Endothelial cell of umbilical vein (primary cell): ENCODE results near the gene KRT82. TPM values are rescaled to one million over a fixed set of nuclear protein-coding genes. Genes with fewer than 3 reads are reported as not detected.

ENCODE experiments used
- BruUV-seq: library from RNA; stranded (reverse); fragments of 400-500 nt; replicated peaks from 2 replicates; lab custom pipeline; 2021; lab: Mats Ljungman, UMichigan
- CTCF ChIA-PET: fragments of 300-600, 350-600 bp; sonication (Branson Sonifier 250); formaldehyde crosslinking; loops from one replicate; lab custom pipeline; 2021; ENCODE audit warnings: antibody characterized with exemption, inconsistent platforms; lab: Charles Lee
- POLR2A ChIA-PET: fragments of 300-600, 350-600 bp; sonication (Branson Sonifier 250); formaldehyde crosslinking; loops from one replicate; lab custom pipeline; 2021; ENCODE audit warnings: antibody characterized with exemption, inconsistent platforms; lab: Charles Lee
- DNase-seq: peaks from one replicate; pipeline ENCODE4 v3.0.0-alpha.2; 2011; ENCODE audit warnings: low read depth, low spot score
- FAIRE-seq: peaks from 2 replicates; lab custom pipeline; 2011; peaks lifted over from hg19 to GRCh38; lab: Jason Lieb, UNC
- H2AFZ ChIP-seq: 2 replicates; pipeline ENCODE4 v1.6.0; 2012; ENCODE audit warnings: low read depth, low read length, control low read depth, inconsistent platforms
- H3K27ac ChIP-seq: 2 replicates; pipeline ENCODE4 v1.5.1; 2011; ENCODE audit warnings: low read depth, mild to moderate bottlenecking, control low read depth, low read length, moderate library complexity; ENCODE audit not compliant: insufficient read depth
- H3K27me3 ChIP-seq, 2 experiments: 2 replicates each; pipeline versions ENCODE4 v1.6.0 to v1.6.1; 2011; ENCODE audit warnings: low read length in 2 of 2, mixed read lengths in 1 of 2; ENCODE audit not compliant: control insufficient read depth in 2 of 2, insufficient read depth in 2 of 2
- H3K36me3 ChIP-seq, 2 experiments: 2 replicates in 1 of 2; 3 replicates in 1 of 2; pipeline ENCODE4 v1.5.1; 2011; ENCODE audit warnings: low read length in 2 of 2, mild to moderate bottlenecking in 1 of 2, moderate library complexity in 1 of 2; ENCODE audit not compliant: control insufficient read depth in 2 of 2, insufficient read depth in 2 of 2; ENCODE audit errors: extremely low read depth in 1 of 2
- H3K4me1 ChIP-seq: 3 replicates; pipeline ENCODE4 v1.5.1; 2011; ENCODE audit warnings: mild to moderate bottlenecking, low read length; ENCODE audit not compliant: control insufficient read depth, insufficient read depth; ENCODE audit errors: extremely low read depth
- H3K4me2 ChIP-seq: 2 replicates; pipeline ENCODE4 v1.6.1; 2011; ENCODE audit warnings: low read length, control low read depth, mixed read lengths; ENCODE audit not compliant: insufficient read depth
- H3K4me3 ChIP-seq, 3 experiments: fragments of 200-600 bp in 1 of 3; sonication (generic), shearing (Covaris generic) in 1 of 3; replicated peaks in 1 of 3; 2 replicates each; pipeline ENCODE4 v1.5.1; 2011 to 2016; ENCODE audit warnings: control low read depth in 3 of 3, low read length in 3 of 3, mild to moderate bottlenecking in 2 of 3, inconsistent platforms in 1 of 3, low read depth in 1 of 3, moderate library complexity in 1 of 3; ENCODE audit not compliant: insufficient read depth in 1 of 3
- H3K79me2 ChIP-seq: 2 replicates; pipeline ENCODE4 v1.6.0; 2012; ENCODE audit warnings: low read length, inconsistent platforms; ENCODE audit not compliant: control insufficient read depth, insufficient read depth
- H3K9ac ChIP-seq: replicated peaks from 2 replicates; pipeline ENCODE3; 2011; ENCODE audit warnings: low read length, control low read depth; ENCODE audit not compliant: insufficient read depth; ENCODE audit errors: extremely low read depth
- H3K9me1 ChIP-seq: replicated peaks from 3 replicates; pipeline ENCODE4 v1.6.0; 2011; ENCODE audit warnings: mild to moderate bottlenecking, low read length; ENCODE audit not compliant: control insufficient read depth, insufficient read depth; ENCODE audit errors: extremely low read depth
- H3K9me3 ChIP-seq: replicated peaks from 2 replicates; pipeline ENCODE4 v1.5.1; 2012; ENCODE audit warnings: low read length, inconsistent platforms; ENCODE audit not compliant: control insufficient read depth, insufficient read depth
- H4K20me1 ChIP-seq: replicated peaks from 2 replicates; pipeline ENCODE3; 2011; ENCODE audit warnings: mild to moderate bottlenecking, low read length; ENCODE audit not compliant: control insufficient read depth, insufficient read depth; ENCODE audit errors: extremely low read depth
- EZH2 ChIP-seq: IDR thresholded peaks from 2 replicates; pipeline ENCODE4 v1.6.1; 2012; ENCODE audit warnings: borderline replicate concordance, low read depth, mild to moderate bottlenecking, moderate library complexity, low read length, inconsistent platforms; ENCODE audit not compliant: severe bottlenecking
- FOS ChIP-seq: IDR thresholded peaks from 2 replicates; pipeline ENCODE4 v1.6.1; 2011; ENCODE audit warnings: mild to moderate bottlenecking, low read length, moderate library complexity, borderline replicate concordance; ENCODE audit not compliant: insufficient read depth
- GATA2 ChIP-seq: IDR thresholded peaks from 2 replicates; pipeline ENCODE4 v1.7.0; 2011; ENCODE audit warnings: low read depth, mild to moderate bottlenecking, moderate library complexity, mixed read lengths, low read length; ENCODE audit not compliant: insufficient read length, insufficient read depth
- JUN ChIP-seq: IDR thresholded peaks from 2 replicates; pipeline ENCODE4 v1.6.1; 2011; ENCODE audit warnings: borderline replicate concordance, low read depth; ENCODE audit not compliant: insufficient read length, insufficient read depth
- MYC ChIP-seq: IDR thresholded peaks from one replicate; pipeline ENCODE4 v1.6.1; 2011; ENCODE audit warnings: mild to moderate bottlenecking, low read depth, low read length
- POLR2A ChIP-seq: IDR thresholded peaks from 2 replicates; pipeline ENCODE4 v1.6.1; 2012; ENCODE audit warnings: low read depth, mild to moderate bottlenecking, control low read depth, low read length
- POLR2AphosphoS5 ChIP-seq: IDR thresholded peaks from 2 replicates; pipeline ENCODE4 v1.6.1; 2012; ENCODE audit warnings: low read depth, mild to moderate bottlenecking, control low read depth, low read length, moderate library complexity; ENCODE audit not compliant: insufficient read depth
- dilution Hi-C: fragments of 300-500 bp; cut with MboI; formaldehyde crosslinking; loops from one replicate; pipeline ENCODE4 v1.15.0; 2019; ENCODE audit warnings: low sequenced_read_pairs; ENCODE audit not compliant: extremely low pct_ligation_motif_present
- intact Hi-C: fragments of 100-400 bp; cut with micrococcal nuclease; formaldehyde crosslinking; loops from one replicate; pipeline ENCODE4 v1.10.0; 2022
- polyA plus RNA-seq, 4 experiments: library from polyadenylated mRNA; depleted of rRNA in 3 of 4; stranded (reverse) in 3 of 4; unstranded in 1 of 4; fragments of >200 nt; gene quantifications; 2 replicates each; pipeline versions ENCODE4 v1.2.1 to v1.2.3, GENCODE V29; 2011 to 2012; ENCODE audit warnings: missing spikeins in 1 of 4
- total RNA-seq: library from RNA; stranded (reverse); gene quantifications from 2 replicates; pipeline ENCODE4 v1.2.3, GENCODE V29; 2021
- TF ChIP-seq, protein P1 (sequence below), 2 donors: IDR thresholded peaks; 1 replicate in 1 of 2; 2 replicates in 1 of 2; pipeline ENCODE4 v1.5.1; 2011; ENCODE audit warnings: low read length in 2 of 2, mild to moderate bottlenecking in 2 of 2, moderate library complexity in 2 of 2, control low read depth in 1 of 2, inconsistent platforms in 1 of 2, low read depth in 1 of 2; ENCODE audit not compliant: insufficient read depth in 1 of 2; ENCODE audit errors: extremely low read depth in 1 of 2
- TF ChIP-seq, protein P2 (sequence below): IDR thresholded peaks from 2 replicates; pipeline ENCODE4 v1.6.1; 2011; ENCODE audit not compliant: insufficient read depth, insufficient read length

KRT82 gene
- total and polyA plus RNA-seq, 2 donors (not counting 3 experiments of a cell fraction or from before 2014, with no cell fraction given): not detected

GRCh38 chr12:52414936-52415335 is 8.8 kb upstream of the KRT82 start:
- FAIRE-seq (no peak), DNase-seq (no peak)
- Histone ChIP-seq H3K36me3 (no peaks in the 10 kb centered on the region), H2AFZ (no peak overlapping the region), H3K9ac (no peak overlapping the region), H4K20me1 (no peaks in the 10 kb centered on the region), H3K9me1 (no peaks in the 10 kb centered on the region), H3K27ac (no peak overlapping the region), H3K9me3 (no peaks in the 10 kb centered on the region), H3K79me2 (no peaks in the 10 kb centered on the region), H3K4me2 (no peak overlapping the region), H3K4me1 (no peaks in the 10 kb centered on the region), H3K4me3 (no peak overlapping the region), H3K27me3 (peaks cover 0 to 3% of the 10 kb centered on the region in 2 experiments)
- TF ChIP-seq, protein P1, sequence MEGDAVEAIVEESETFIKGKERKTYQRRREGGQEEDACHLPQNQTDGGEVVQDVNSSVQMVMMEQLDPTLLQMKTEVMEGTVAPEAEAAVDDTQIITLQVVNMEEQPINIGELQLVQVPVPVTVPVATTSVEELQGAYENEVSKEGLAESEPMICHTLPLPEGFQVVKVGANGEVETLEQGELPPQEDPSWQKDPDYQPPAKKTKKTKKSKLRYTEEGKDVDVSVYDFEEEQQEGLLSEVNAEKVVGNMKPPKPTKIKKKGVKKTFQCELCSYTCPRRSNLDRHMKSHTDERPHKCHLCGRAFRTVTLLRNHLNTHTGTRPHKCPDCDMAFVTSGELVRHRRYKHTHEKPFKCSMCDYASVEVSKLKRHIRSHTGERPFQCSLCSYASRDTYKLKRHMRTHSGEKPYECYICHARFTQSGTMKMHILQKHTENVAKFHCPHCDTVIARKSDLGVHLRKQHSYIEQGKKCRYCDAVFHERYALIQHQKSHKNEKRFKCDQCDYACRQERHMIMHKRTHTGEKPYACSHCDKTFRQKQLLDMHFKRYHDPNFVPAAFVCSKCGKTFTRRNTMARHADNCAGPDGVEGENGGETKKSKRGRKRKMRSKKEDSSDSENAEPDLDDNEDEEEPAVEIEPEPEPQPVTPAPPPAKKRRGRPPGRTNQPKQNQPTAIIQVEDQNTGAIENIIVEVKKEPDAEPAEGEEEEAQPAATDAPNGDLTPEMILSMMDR (IDR thresholded peaks at IDR 0.05; ENCODE audit: extremely low read depth in 1 of 2, insufficient read depth in 1 of 2, low read depth in 1 of 2, low read length in 2 of 2): no peak
- TF ChIP-seq EZH2 (no peak), MYC (no peak), POLR2A (no peak), POLR2AphosphoS5 (no peak), JUN (no peak), GATA2 (no peak), FOS (no peak)
- TF ChIP-seq, protein P2, sequence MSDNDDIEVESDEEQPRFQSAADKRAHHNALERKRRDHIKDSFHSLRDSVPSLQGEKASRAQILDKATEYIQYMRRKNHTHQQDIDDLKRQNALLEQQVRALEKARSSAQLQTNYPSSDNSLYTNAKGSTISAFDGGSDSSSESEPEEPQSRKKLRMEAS: no peak
- ChIA-PET CTCF (no interaction called here), POLR2A (no interaction called here)
- BruUV-seq: no TSS peak
- dilution Hi-C loops (no loop called here), intact Hi-C loops (no loop called here)
